HG03095 (cell line): ENCODE results near the gene VKORC1.
"Not testable (repeated sequence)": the region's sequence is repeated elsewhere in the genome, so short reads cannot be mapped to it uniquely, and the experiment has no call there.

Experiments
- ATAC-seq: cut with Tn5 transposase; IDR thresholded peaks from one replicate; pipeline ENCODE4 v1.9.1; 2021; ENCODE audit warnings: moderate library complexity; ENCODE audit not compliant: unreplicated experiment

Gene VKORC1

DNA sequence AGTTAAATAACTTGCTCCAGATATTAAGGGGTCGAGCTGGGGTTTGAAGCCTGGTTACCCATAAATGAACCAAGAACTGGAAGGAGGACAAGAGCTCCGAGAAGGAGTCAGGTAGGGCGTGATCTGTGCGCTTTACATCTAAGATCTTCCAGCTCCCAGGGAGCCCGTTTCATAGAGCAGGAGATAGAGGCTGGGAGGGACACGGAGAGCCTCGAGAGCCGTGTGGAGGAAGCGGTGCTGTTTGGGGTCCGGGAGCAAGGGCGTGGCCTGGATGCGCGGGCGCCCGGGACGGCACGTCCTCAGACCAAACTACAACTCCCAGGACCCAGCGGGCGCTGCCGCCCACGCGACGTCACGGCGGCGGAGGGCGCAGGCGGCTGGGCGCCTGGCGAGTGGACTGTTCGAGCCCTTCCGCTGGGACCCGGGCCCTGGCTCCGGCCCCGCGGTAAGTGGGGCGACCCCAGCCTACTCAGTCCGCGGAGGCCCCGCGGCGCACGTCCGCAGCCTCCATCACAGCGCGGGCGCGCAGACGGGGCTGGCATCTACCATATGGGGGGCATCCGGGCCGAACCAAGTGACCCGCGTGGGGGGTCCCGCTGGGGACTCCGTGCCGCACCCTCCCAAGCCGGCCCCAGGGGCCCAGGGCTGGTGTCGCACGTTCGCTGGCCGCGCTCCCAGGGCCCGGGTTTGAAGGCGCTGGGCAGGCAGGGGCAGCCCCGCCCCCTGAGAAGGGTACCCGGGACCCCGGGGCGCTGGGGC lies 13.6 kb upstream of the VKORC1 start, which contains the start of gene BCKDK:
Gene BCKDK, plus strand, starts transcription at position 352 of the 759 bp plus-strand sequence. CDS start 838 bp downstream, outside the sequence.
- peak; percentile 83 for ATAC-seq

DNA sequence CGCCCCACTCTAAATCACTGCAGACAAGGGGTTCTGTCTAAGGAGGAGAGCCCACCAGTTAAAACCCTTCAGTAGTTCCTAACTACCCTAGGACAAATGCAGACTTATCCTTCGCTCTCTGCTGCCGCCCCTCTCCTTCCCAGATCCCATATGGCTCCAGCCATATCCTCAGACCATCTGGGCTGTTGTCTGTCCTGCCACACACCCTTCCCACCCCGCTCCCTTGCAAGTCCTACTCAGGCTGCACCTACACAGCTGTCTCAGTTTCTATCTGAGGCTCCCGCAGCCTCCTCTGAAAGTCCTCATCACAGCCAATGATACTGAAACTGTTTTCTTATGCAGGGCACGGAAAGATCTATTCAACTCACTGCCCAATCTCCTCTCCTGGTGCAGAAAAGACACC lies 12.9 kb upstream of the VKORC1 start:
- ATAC-seq, result peak; percentile 43

DNA sequence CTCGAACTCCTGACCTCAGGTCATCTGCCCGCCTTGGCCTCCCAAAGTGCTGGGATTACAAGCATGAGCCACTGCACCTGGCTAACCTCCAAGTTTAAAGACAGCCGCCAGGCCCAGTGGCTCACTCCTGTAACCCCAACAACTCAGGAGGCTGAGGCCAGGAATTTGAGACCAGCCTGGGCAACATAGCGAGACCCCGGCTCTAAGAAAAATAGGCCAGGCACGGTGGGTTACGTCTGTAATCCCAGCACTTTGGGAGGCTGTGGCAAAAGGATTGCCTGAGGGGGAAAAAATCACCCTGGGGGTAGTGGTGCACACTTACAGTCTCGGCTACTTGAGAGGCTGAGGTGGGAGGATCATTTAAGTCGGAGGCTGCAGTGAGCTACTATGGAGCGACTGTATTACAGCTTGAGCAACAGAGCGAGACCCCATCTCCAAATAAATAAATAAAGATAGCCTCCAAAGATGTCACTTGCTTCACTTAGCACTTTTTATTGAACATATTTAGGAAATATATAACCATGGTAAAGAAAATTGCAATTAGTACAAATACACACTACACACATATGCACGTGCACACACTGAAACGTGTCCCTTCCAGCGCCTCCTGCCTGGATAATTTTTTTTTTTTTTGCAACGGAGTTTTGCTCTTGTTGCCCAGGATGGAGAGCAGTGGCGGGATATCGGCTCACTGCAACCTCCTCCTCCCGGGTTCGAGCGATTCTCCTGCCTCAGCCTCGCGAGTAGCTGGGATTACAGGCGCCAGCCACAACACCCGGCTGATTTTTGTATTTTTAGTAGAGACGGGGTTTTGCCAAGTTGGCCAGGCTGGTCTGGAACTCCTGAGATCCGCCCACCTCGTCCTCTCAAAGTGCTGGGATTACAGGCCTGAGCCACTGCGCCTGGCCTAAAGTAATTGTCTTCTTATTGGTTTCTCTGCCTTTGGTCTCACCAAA lies 12.2 kb upstream of the VKORC1 start:
- ATAC-seq, result no peak

GRCh38 chr16:31105677-31106213 lies 11.1 kb upstream of the VKORC1 start:
- no peak for ATAC-seq

GRCh38 chr16:31100876-31101641 lies 6.5 kb upstream of the VKORC1 start:
- ATAC-seq, result not testable (repeated sequence)

- no peak for ATAC-seq
Observed at GRCh38 chr16:31099860-31100638, 5.5 kb upstream of the VKORC1 start.

- ATAC-seq, result peak; percentile 2
Observed at GRCh38 chr16:31094088-31094423, 541 bp downstream of the VKORC1 start.

DNA sequence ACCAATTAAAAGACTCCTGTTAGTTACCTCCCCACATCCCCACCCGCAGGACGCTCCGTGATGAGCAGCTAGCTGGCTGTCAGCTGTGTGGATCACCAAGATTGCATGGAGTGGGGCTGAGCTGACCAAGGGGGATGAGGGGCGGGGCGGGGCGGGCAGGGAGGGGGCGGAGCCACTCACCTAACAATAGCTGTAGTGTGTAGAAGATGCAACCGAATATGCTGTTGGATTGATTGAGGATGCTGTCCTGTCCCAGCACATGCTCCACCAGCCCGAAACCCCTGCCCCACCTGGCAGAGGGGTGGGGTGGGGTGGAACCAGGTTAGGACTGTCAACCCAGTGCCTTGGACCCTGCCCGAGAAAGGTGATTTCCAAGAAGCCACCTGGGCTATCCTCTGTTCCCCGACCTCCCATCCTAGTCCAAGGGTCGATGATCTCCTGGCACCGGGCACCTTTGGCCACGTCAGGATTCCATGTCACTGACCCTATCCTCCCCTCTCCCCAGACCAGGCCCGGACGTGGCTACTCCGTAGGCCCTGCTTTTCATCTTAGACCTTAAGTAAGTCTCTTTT lies 1.4 kb downstream of the VKORC1 start:
- ATAC-seq, result no peak

- no peak for ATAC-seq
Observed at GRCh38 chr16:31092330-31092729, 2.3 kb downstream of the VKORC1 start.

GRCh38 chr16:31090540-31090939 lies 4.1 kb downstream of the VKORC1 start:
- ATAC-seq, result no peak

DNA sequence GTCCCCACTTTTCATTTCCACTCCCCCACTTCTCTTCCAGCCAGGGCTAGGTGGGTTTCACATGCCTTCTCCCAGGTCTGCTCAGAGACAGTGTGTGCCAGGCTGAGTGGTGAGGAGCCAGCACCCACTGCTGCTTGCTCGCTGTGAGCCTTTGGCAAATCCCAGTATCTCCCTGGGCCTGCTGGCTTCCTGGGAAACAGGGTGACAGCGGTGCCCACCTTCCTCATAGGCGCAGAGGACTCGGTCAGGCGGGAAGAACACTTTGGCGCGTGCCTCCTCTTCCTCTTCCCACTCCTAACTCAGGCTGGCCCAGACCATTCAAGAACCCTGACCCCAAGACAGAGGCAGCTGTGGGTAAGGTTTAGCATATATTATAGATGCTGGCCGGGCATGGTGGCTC lies 5.4 kb downstream of the VKORC1 start:
- no peak for ATAC-seq

- ATAC-seq, result no peak
Observed at GRCh38 chr16:31088459-31089183, 6.0 kb downstream of the VKORC1 start, which contains the start of gene PRSS53. PRSS53 (minus strand) TSS chr16:31088943; CDS start chr16:31088809, 134 bp downstream.

GRCh38 chr16:31087971-31088370 lies 6.6 kb downstream of the VKORC1 start:
- ATAC-seq, result no peak

DNA sequence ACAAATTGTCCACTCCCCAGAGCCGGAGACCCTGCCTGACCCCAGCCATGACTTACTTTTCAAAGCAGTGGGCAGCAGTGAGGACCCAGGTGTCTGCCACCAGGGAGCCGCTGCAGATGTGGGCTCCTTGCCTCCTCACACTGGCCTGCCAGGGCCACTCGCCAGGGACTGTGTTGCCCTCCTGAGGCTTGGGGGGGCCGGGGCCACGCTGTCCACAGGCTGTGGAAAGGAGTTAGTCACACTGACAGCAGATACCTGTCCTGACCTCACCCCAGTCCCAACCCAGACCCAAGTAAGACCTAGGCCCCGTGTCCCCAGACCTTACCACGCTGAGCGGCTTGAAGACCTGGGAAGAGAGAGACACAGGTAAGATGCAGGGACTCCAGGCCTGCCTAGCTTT lies 7.1 kb downstream of the VKORC1 start:
- no peak for ATAC-seq

DNA sequence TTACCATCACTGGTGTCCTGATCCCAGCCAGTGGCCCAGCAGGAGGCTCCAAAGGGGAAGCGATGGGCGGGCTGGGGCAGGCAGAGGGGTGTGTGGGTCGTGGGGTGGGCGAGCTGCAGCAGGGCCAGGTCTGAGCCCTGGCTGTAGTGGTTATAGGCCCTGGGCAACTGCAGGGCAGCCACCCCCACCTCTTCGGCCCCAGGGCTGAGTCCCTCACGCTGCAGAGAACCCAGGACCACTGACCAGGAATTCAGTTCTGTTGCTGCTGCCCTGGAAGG lies 8.0 kb downstream of the VKORC1 start:
- ATAC-seq, result no peak

DNA sequence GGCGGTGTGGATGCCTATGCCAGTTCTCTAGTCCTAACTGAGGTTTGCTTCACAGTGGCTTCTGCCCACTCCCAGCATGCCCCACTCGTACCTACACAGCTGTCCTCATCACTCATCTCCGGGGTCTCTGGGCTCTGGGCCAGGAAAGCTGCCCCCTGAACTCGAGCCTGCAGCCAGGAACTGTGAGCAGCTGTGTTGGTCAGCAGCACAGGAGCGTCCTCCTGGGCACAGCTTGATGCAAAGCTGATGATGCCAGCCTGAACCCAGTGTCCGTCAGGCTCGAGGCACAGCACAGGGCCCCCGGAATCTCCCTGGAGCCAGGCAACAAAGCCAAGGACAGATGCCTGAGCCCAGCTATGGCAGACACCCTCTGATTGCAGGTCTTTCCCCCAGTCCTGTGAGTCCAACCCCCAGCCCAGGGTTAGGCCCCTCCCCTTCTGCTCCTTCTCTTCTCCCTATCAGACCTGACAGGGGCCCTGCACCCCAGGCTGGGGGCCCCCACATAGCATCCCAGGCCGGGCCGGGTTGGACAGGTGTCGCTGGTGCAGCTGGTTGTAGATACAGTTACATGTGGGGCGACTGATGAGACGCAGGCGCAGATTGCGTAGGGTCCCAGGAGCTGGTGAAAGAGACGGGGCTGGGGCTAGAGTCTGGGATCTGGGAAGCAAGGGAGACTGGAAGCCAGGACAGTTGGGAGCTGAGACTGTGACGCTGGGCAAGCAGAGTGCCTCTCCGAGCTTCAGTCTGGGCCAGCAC lies 8.5 kb downstream of the VKORC1 start:
- ATAC-seq, result no peak

- ATAC-seq, result no peak
Observed at GRCh38 chr16:31085411-31085810, 9.2 kb downstream of the VKORC1 start.

- ATAC-seq, result no peak
Observed at GRCh38 chr16:31084584-31085302, 9.9 kb downstream of the VKORC1 start.
